GM19023 (cell line): Measurements from ENCODE around the gene GPAM.
"Not testable (repeated sequence)": the region's sequence is repeated elsewhere in the genome, so short reads cannot be mapped to it uniquely, and the experiment has no call there.

ENCODE experiments used
- ATAC-seq: cut with Tn5 transposase; IDR thresholded peaks from one replicate; pipeline ENCODE4 v1.9.1; 2021; ENCODE audit warnings: mild to moderate bottlenecking, moderate library complexity; ENCODE audit not compliant: unreplicated experiment

The GPAM gene

DNA sequence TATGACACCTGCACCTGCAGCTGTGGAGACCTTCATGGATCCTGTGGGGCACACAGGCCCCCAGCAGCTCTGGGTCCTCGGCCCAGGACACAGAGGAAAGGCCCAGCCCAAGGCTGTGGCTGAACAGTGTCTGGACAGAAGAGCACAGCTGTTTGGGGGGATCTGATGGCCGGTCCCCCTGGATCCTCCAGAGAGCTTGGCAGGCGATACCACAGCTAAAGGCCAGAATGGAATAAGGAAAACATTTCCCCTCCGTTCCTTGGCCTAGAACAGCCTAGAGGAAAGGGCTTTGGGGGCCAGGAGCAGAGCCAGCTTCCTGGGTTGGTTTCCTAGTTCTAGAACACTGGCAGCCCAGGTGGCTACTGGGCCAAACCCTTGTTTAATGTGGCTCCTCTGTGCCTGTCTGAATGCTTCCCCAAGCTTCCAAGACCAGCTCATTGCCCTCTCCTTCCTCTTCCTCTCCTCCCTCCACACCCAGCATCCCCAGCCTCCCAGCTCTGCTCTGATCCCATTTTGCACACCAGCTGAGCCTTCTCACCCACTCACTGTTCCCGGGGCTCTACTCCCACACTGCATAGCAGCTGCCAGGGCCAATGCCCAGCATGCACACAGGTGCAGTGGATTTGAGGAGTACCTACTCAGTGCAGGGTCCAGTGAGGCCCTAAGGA lies 46.9 kb downstream of the GPAM start:
- no peak for ATAC-seq

DNA sequence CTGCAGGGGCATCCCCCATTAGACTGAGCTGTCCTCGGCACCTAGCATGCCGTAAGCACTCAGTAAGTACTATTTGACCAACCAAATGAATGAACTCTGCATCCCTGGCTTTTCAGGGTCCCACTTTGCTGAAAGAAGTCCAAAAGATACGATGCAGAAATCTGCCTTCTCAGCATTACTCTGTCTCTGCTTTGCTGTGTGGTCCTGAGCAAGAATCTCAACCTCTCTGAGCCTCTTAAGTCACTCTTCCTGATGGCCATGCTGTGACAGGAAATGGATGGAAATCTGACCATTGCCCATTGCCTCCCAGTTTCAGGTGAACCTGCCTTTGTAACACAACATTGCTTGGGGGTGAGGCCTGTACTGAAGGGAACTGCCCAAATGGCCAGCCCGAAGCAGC lies 48.0 kb downstream of the GPAM start:
- no peak for ATAC-seq

DNA sequence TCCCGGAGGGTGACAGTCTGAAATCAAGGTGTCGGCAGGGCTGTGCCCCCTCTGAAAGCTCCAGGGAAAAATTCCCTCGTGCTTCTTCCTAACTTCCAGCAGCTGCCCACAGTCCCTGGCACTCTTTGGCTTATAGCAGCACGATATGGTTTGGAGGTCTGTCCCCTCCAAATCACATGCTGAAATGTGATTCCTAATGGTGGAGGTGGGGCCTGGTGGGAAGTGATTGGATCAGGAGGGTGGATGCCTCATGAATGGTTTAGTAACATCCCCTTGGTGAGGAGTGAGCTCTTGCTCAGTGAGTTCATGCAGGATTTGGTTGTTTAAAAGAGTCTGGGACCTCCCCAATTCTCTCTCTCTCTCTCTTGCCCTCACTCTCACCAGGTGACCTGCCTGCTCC lies 51.1 kb downstream of the GPAM start:
- ATAC-seq = no peak

DNA sequence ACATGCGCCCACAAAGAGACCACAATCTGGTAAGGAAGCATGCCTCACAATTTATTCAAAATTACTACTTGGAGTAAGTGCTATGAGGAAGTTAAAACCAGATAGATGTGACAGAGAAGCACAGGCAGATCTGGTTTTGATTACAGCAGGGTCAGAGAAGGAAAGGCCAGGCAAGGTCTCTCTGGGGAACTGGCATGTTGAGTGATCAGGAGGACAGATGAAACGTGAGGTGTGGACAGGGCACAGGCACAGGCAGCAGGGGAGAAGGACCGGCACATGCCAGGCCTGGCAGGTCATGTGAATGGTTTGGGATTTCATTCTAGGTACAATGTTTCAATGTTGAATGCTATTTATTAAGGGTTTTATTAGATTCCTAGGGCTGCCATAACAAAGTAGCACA lies 51.6 kb downstream of the GPAM start:
- ATAC-seq = no peak

DNA sequence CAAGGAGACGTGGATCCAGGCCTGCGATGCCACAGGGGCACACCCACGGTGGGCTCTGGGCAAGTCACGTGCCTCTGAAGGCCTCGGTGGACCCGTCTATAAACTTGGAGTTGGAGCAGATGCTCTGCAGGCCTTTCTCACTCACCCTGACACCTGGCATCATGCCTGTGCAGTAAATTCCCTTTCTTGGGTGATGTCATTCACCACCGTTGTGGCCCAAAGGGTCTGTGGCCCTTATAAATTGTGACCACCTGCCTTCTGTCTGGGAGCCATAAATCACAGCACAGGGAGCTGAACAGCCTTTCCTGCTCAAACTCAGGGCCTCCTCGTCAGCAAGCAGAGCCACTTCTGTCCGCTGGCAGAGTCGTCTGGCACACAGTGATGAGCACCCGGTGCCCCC lies 52.2 kb downstream of the GPAM start:
- ATAC-seq = no peak

DNA sequence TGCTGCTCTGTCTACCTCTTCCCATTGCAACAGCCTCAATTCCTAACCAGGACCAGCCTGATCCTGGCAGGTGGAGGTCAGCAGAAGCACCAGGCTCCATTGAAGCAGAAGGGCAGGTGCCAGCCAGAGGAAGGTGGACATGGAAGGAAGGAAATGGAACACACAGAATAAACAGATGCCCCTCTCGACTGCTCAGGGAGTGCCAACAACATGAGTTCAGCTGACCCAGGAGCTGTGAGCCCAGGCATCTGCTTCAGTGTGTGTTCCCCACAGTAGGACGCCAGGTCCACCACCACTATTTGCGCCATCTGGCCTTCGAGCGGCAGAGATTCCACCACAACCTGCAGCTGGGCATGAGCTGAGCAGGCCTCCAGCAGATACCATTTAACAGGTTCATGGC lies 56.7 kb downstream of the GPAM start:
- ATAC-seq = no peak

DNA sequence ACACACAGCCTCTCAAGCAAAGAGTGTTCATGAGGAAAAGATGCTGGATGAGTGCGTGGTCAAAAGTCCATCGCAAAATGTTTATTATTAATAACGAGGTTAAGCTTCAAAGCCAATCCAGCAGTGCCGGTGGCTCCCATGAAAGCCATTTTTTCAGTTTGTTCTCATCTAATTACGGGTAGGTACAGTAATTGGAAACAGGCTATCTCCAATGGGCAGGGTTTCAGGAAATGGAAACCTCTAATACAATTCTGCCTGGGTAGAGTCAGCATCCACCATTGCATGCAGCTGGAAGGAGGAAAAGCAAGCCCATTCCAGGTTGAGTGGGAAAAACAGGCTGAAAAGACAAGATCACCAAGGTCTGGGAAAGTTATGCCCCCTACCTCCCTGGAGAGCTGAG lies 57.4 kb downstream of the GPAM start:
- no peak for ATAC-seq

DNA sequence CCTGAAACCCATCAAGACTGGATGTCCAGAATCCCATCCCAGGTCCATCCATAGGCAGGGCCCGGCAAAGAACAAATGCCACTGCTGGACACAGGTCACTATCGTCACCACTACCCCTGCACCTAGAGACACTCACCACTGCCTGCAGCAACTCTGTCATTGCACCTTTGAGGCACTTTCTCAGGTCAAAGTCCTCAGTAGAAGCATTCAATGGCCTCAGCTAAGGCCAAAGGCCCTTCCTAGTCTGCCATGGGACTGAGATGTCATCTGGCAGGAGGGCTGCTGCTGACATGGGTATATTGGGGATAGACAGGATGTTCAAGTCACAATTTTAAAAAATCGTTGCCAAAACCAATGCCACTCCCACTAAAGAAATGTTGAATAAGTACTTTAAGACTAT lies 58.7 kb downstream of the GPAM start:
- ATAC-seq = no peak

DNA sequence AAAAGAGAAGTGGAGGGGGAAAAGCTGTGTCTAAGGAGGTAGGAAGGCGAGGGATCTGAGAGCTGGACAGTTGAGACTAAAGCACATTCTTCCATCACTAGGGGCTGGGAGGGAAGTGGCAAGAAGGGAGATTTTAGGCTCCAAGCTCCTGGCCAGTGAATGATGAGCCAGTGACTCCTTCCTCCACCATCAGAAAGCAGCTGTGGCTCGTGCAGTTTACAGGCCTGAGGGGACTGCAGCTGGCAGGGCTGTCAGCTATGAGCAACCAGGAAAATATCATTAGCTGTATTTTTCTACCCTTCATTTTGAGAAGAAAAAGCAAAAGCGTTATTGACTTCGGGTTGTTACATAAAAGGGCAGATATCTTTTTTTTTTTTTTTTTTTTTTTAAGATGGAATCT lies 60.7 kb downstream of the GPAM start:
- ATAC-seq = no peak

DNA sequence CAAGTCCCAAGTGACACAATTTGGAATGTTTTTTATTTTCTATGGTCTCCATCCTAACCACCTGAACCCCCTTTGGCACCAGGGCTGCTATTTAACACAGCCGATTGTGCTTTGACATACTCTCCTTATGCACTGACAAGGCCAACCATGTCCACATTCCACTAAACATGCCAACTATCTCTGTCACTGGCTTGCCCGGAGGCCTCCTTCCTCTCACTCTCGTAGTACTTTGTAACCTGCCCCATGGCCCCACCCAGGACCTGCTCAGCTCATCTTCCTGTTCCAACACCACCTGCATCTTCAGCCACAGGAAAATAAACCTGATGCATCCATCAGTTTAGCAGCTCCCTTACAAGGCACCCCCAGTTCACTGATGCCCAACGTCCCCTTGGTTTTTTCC lies 63.1 kb downstream of the GPAM start:
- no peak for ATAC-seq

DNA sequence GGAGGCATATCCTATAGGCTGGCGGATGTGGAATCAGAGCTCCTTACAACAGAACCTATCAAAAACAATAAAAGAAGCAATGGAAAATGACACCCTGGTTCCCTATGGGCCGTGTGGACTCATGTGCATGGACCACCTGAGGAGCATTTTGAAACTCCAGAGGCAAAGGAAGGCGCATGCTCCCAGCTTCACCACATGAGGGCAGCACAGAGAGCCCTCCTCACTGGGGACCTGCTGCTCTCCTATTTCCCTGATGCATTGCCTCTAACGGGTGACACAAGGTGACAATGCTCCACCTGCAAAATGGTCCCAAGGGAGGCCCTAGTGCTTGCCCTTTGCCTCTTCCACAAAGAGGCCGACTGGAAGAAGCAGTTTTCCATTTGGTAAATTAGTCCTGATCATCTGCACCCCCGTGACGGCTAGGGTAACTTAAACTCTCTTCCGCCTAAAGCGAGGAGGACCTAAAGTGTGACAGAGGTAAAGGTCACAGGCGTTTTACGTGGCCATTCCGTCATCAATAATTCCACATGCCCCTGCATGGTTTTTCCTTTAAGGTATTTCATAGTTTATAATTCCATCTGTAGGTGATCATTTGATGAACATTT lies 67.7 kb downstream of the GPAM start:
- peak; percentile 80 for ATAC-seq

DNA sequence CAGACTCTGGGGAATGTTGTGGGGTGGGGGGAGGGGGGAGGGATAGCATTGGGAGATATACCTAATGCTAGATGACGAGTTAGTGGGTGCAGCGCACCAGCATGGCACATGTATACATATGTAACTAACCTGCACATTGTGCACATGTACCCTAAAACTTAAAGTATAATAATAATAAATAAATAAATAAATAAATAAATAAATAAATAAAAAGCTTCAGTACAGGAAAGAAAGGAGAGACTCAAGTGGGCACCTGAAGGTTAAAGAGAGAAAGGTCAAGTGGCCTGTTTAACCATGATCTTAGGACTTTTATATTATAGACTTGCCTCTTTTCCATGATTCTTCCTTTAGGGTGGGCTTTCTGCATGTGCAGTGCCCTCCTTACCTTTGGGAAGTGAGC lies 73.8 kb downstream of the GPAM start:
- not testable (repeated sequence) for ATAC-seq
